HCT116 (cell line): ENCODE data around the gene SLC24A3. TPM values are rescaled to one million over a fixed set of nuclear protein-coding genes. Genes with fewer than 3 reads are reported as not detected.

Source experiments
- ATAC-seq: fragments of 200-7000 bp; cut with Tn5 transposase; 2 replicates; pipeline ENCODE4 v1.9.1; 2020; ENCODE audit warnings: mild to moderate bottlenecking, moderate library complexity
- BruUV-seq: library from RNA; stranded (reverse); fragments of 400-500 nt; replicated peaks from 2 replicates; lab custom pipeline; 2021; lab: Mats Ljungman, UMichigan
- CTCF ChIA-PET: fragments of 300-600 bp; sonication (Branson Sonifier 250); formaldehyde crosslinking; loops from one replicate; lab custom pipeline; 2021; ENCODE audit warnings: antibody characterized with exemption; lab: Charles Lee
- POLR2A ChIA-PET: fragments of 300-600, 350-600 bp; sonication (Branson Sonifier 250); formaldehyde crosslinking; loops from one replicate; lab custom pipeline; 2021; ENCODE audit warnings: antibody characterized with exemption; lab: Charles Lee
- RAD21 ChIA-PET, 2 experiments: fragments of 300-600 bp; sonication (Branson Sonifier 250); formaldehyde crosslinking; loops; one replicate each; lab custom pipeline; 2023; ENCODE audit warnings: low total read pairs in 2 of 2; ENCODE audit not compliant: uncharacterized antibody in 2 of 2, unreplicated experiment in 2 of 2, low non-redundant PET in 1 of 2; lab: Charles Lee
- DNase-seq: peaks from one replicate; pipeline ENCODE4 v3.0.0-alpha.2; 2010; ENCODE audit warnings: low read depth, low spot score
- H2AFZ ChIP-seq: fragments of 200-600 bp; shearing (Covaris generic), sonication (generic); 2 replicates; pipeline ENCODE4 v1.6.1; 2017; ENCODE audit warnings: low read depth, mixed run types, mixed read lengths, antibody characterized with exemption, low read length; ENCODE audit not compliant: poor library complexity, severe bottlenecking
- H3K27ac ChIP-seq: 2 replicates; pipeline ENCODE4 v1.5.1; 2012; ENCODE audit warnings: low read depth, low read length
- H3K27me3 ChIP-seq: fragments of 200-600 bp; sonication (generic); 2 replicates; pipeline ENCODE4 v1.6.1; 2016; ENCODE audit warnings: mixed run types, low read length, mixed read lengths; ENCODE audit not compliant: insufficient read depth
- H3K36me3 ChIP-seq, 2 experiments: fragments of 200-500 bp in 1 of 2; fragments of 200-600 bp in 1 of 2; sonication (Bioruptor generic) in 1 of 2; sonication (generic) in 1 of 2; 2 replicates each; pipeline versions ENCODE4 v1.5.1 to v1.6.1; 2014 to 2016; ENCODE audit warnings: low read length in 2 of 2, inconsistent platforms in 1 of 2, mixed read lengths in 1 of 2, mixed run types in 1 of 2; ENCODE audit not compliant: insufficient read depth in 2 of 2, control insufficient read depth in 1 of 2
- H3K4me1 ChIP-seq, 2 experiments: fragments of 200-600 bp in 1 of 2; sonication (generic) in 1 of 2; 2 replicates each; pipeline versions ENCODE4 v1.5.1 to v1.6.1; 2012 to 2017; ENCODE audit warnings: low read length in 2 of 2, inconsistent platforms in 1 of 2, mild to moderate bottlenecking in 1 of 2, mixed read lengths in 1 of 2, mixed run types in 1 of 2, moderate library complexity in 1 of 2; ENCODE audit not compliant: insufficient read depth in 2 of 2, control insufficient read depth in 1 of 2
- H3K4me2 ChIP-seq: fragments of 200-600 bp; sonication (generic); 2 replicates; pipeline ENCODE4 v1.6.1; 2017; ENCODE audit warnings: mixed run types, low read length, mixed read lengths
- H3K4me3 ChIP-seq, 2 experiments: fragments of 200-600 bp in 1 of 2; sonication (generic) in 1 of 2; replicated peaks in 1 of 2; 2 replicates each; pipeline ENCODE4 v1.5.1; 2011 to 2016; ENCODE audit warnings: low read length in 2 of 2, control low read depth in 1 of 2, low read depth in 1 of 2, mild to moderate bottlenecking in 1 of 2, mixed read lengths in 1 of 2, mixed run types in 1 of 2
- H3K79me2 ChIP-seq: fragments of 200-600 bp; sonication (generic); 2 replicates; pipeline ENCODE4 v1.6.1; 2017; ENCODE audit warnings: mild to moderate bottlenecking, mixed run types, low read length, moderate library complexity, mixed read lengths; ENCODE audit not compliant: insufficient read depth
- H3K9ac ChIP-seq: fragments of 200-600 bp; sonication (generic); 2 replicates; pipeline ENCODE4 v1.6.1; 2016; ENCODE audit warnings: low read length, mixed read lengths
- H3K9me2 ChIP-seq: fragments of 200-600 bp; sonication (generic), shearing (Covaris generic); 2 replicates; pipeline ENCODE4 v1.6.1; 2017; ENCODE audit warnings: mixed run types, mild to moderate bottlenecking, moderate library complexity; ENCODE audit not compliant: insufficient read depth
- H3K9me3 ChIP-seq, 2 experiments: fragments of 200-500 bp in 1 of 2; fragments of 200-600 bp in 1 of 2; sonication (Bioruptor generic) in 1 of 2; sonication (generic) in 1 of 2; 2 replicates each; pipeline ENCODE4 v1.6.1; 2014 to 2017; ENCODE audit warnings: low read length in 2 of 2, mixed read lengths in 2 of 2, inconsistent platforms in 1 of 2, low read depth in 1 of 2, mild to moderate bottlenecking in 1 of 2, mixed run types in 1 of 2, moderate library complexity in 1 of 2; ENCODE audit not compliant: control insufficient read depth in 1 of 2, insufficient read depth in 1 of 2
- H4K20me1 ChIP-seq: fragments of 200-600 bp; sonication (generic), shearing (Covaris generic); 2 replicates; pipeline ENCODE4 v1.6.1; 2017; ENCODE audit warnings: mixed run types, mild to moderate bottlenecking, moderate library complexity; ENCODE audit not compliant: insufficient read depth
- ATF3 ChIP-seq: IDR thresholded peaks from 2 replicates; pipeline ENCODE4 v1.6.1; 2012
- CBX3 ChIP-seq: IDR thresholded peaks from 2 replicates; pipeline ENCODE4 v1.6.1; 2012; ENCODE audit warnings: low read depth
- CEBPB ChIP-seq: IDR thresholded peaks from 2 replicates; pipeline ENCODE4 v1.6.1; 2012; ENCODE audit warnings: low read depth
- CTCF ChIP-seq, 3 experiments: fragments of 200-600 bp in 1 of 3; sonication (generic) in 1 of 3; IDR thresholded peaks in 2 of 3; conservative IDR thresholded peaks in 1 of 3; 2 replicates each; pipeline ENCODE4 v1.5.1; 2012 to 2017; ENCODE audit warnings: low read depth in 2 of 3, low read length in 2 of 3, antibody characterized with exemption in 1 of 3, borderline replicate concordance in 1 of 3, control low read depth in 1 of 3, mild to moderate bottlenecking in 1 of 3, mixed read lengths in 1 of 3, mixed run types in 1 of 3, moderate library complexity in 1 of 3; ENCODE audit not compliant: insufficient read depth in 1 of 3
- EGR1 ChIP-seq: IDR thresholded peaks from 2 replicates; pipeline ENCODE4 v1.6.1; 2012; ENCODE audit warnings: low read depth
- ELF1 ChIP-seq: IDR thresholded peaks from 2 replicates; pipeline ENCODE4 v1.6.1; 2012; ENCODE audit warnings: low read depth, borderline replicate concordance
- EZH2 ChIP-seq: fragments of 200-600 bp; sonication (generic); IDR thresholded peaks from 2 replicates; pipeline ENCODE4 v1.6.1; 2017; ENCODE audit warnings: antibody characterized with exemption, mixed run types
- EZH2phosphoT487 ChIP-seq: fragments of 200-600 bp; IDR thresholded peaks from 2 replicates; pipeline ENCODE4 v1.6.1; 2018; ENCODE audit warnings: antibody characterized with exemption, borderline replicate concordance
- FOSL1 ChIP-seq: IDR thresholded peaks from 2 replicates; pipeline ENCODE4 v1.6.1; 2012; ENCODE audit warnings: low read depth
- JUND ChIP-seq: IDR thresholded peaks from 2 replicates; pipeline ENCODE4 v1.6.1; 2012
- POLR2A ChIP-seq: IDR thresholded peaks from 2 replicates; pipeline ENCODE4 v1.7.0; 2011; ENCODE audit warnings: borderline replicate concordance; ENCODE audit not compliant: insufficient read depth, insufficient read length; ENCODE audit errors: extremely low read depth
- POLR2AphosphoS5 ChIP-seq: IDR thresholded peaks from 2 replicates; pipeline ENCODE4 v1.6.1; 2011; ENCODE audit warnings: mild to moderate bottlenecking, low read depth, low read length, moderate library complexity
- SIN3A ChIP-seq: IDR thresholded peaks from 2 replicates; pipeline ENCODE4 v1.6.1; 2012; ENCODE audit warnings: low read depth
- SP1 ChIP-seq: IDR thresholded peaks from 2 replicates; pipeline ENCODE4 v1.6.1; 2012; ENCODE audit warnings: low read depth
- SRF ChIP-seq: IDR thresholded peaks from 2 replicates; pipeline ENCODE4 v1.6.1; 2012; ENCODE audit warnings: low read depth
- TCF7L2 ChIP-seq: IDR thresholded peaks from 2 replicates; pipeline ENCODE4 v1.7.0; 2011; ENCODE audit warnings: borderline replicate concordance, inconsistent platforms; ENCODE audit not compliant: insufficient read depth, insufficient read length; ENCODE audit errors: extremely low read depth
- YY1 ChIP-seq: IDR thresholded peaks from 2 replicates; pipeline ENCODE4 v1.6.1; 2011; ENCODE audit warnings: low read length, low read depth, moderate library complexity, mild to moderate bottlenecking; ENCODE audit not compliant: insufficient replicate concordance; ENCODE audit errors: extremely low read depth
- ZFX ChIP-seq: fragments of 450-650 bp; IDR thresholded peaks from 2 replicates; pipeline ENCODE4 v1.6.1; 2017
- ZNF274 ChIP-seq: fragments of 200-500 bp; sonication (Bioruptor generic); IDR thresholded peaks from 2 replicates; pipeline ENCODE4 v1.6.1; 2014; ENCODE audit warnings: mild to moderate bottlenecking, low read depth, low read length, inconsistent platforms
- intact Hi-C: fragments of 100-400 bp; cut with micrococcal nuclease; formaldehyde crosslinking; loops from 2 replicates; pipeline ENCODE4 v1.10.0; 2022
- total RNA-seq: library from RNA; stranded (reverse); gene quantifications from one replicate; pipeline ENCODE4 v1.2.1, GENCODE V29; 2021; ENCODE audit not compliant: unreplicated experiment
- TF ChIP-seq, protein P1 (sequence below): IDR thresholded peaks from 2 replicates; pipeline ENCODE4 v1.6.1; 2012; ENCODE audit warnings: low read depth
- TF ChIP-seq, protein P2 (sequence below): IDR thresholded peaks from 2 replicates; pipeline ENCODE4 v1.6.1; 2011; ENCODE audit warnings: mild to moderate bottlenecking, low read length, moderate library complexity; ENCODE audit not compliant: insufficient replicate concordance; ENCODE audit errors: extremely low read depth

The SLC24A3 gene
- total RNA-seq, 1 experiment from 2014 or later: not detected

DNA sequence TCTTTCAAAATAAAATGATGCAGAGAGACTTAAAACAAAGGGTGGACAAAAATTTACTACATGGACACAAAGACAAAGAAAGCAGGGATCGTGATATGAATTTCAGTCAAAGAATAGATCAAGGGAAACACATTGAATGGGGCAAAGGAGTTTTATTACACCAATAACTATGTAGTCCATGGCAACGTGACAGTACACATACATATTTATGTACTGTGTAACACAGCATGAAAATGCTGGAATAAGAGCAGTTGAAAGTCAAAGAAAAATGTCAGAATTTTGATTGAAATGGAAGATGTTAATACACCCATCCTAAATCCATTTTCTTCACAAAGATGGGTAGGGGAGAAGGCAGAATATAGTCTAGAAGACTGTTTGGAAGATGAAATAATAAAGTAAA is 536.2 kb downstream of the SLC24A3 start (continued):
- TF ChIP-seq, protein P1, sequence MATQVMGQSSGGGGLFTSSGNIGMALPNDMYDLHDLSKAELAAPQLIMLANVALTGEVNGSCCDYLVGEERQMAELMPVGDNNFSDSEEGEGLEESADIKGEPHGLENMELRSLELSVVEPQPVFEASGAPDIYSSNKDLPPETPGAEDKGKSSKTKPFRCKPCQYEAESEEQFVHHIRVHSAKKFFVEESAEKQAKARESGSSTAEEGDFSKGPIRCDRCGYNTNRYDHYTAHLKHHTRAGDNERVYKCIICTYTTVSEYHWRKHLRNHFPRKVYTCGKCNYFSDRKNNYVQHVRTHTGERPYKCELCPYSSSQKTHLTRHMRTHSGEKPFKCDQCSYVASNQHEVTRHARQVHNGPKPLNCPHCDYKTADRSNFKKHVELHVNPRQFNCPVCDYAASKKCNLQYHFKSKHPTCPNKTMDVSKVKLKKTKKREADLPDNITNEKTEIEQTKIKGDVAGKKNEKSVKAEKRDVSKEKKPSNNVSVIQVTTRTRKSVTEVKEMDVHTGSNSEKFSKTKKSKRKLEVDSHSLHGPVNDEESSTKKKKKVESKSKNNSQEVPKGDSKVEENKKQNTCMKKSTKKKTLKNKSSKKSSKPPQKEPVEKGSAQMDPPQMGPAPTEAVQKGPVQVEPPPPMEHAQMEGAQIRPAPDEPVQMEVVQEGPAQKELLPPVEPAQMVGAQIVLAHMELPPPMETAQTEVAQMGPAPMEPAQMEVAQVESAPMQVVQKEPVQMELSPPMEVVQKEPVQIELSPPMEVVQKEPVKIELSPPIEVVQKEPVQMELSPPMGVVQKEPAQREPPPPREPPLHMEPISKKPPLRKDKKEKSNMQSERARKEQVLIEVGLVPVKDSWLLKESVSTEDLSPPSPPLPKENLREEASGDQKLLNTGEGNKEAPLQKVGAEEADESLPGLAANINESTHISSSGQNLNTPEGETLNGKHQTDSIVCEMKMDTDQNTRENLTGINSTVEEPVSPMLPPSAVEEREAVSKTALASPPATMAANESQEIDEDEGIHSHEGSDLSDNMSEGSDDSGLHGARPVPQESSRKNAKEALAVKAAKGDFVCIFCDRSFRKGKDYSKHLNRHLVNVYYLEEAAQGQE: no peak
- TF ChIP-seq POLR2AphosphoS5 (no peak), EZH2 (no peak)

DNA sequence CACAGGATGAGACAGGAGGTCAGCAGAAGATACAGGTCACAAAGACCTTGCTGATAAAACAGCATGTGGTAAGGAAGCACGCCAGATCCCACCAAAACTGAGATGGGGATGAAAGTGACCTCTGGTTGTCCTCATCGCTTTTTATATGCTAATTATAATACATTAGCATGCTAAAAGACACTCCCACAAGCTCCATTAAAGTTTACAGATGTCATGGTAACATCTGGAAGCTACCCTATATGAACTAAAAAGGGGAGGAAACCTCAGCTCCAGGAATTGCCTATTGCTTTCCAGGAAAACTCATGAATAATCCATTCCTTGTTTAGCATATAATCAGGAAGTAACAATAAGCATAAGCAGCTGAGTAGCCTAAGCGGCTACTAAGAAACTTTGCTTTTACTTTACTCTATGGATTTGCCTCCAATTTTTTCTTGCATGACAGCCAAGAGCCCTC is 537.2 kb downstream of the SLC24A3 start:
- Histone ChIP-seq H3K4me3 (no peak overlapping the region), H3K36me3 (no peaks in the 10 kb centered on the region), H3K9ac (no peak overlapping the region), H3K9me2 (no peaks in the 10 kb centered on the region), H3K9me3 (no peaks in the 10 kb centered on the region), H2AFZ (no peak overlapping the region), H3K27me3 (no peaks in the 10 kb centered on the region), H3K27ac (no peak overlapping the region), H3K4me2 (no peak overlapping the region), H3K79me2 (no peaks in the 10 kb centered on the region), H4K20me1 (no peaks in the 10 kb centered on the region), H3K4me1 (no peaks in the 10 kb centered on the region)
- no TSS peak for BruUV-seq
- TF ChIP-seq JUND (no peak), EZH2phosphoT487 (no peak), CEBPB (no peak), TCF7L2 (no peak), ZNF274 (no peak), CBX3 (no peak), SRF (no peak), ATF3 (no peak), FOSL1 (no peak), EGR1 (no peak), ZFX (no peak), SIN3A (no peak), SP1 (no peak), CTCF (IDR thresholded peaks at IDR 0.05 in 2 of 3, conservative IDR thresholded peaks at IDR 0.05 in 1 of 3; ENCODE audit: borderline replicate concordance in 1 of 3, insufficient read depth in 1 of 3, low read depth in 2 of 3, low read length in 2 of 3) (no peak), POLR2A (no peak), YY1 (no peak), ELF1 (no peak)
- TF ChIP-seq, protein P2, sequence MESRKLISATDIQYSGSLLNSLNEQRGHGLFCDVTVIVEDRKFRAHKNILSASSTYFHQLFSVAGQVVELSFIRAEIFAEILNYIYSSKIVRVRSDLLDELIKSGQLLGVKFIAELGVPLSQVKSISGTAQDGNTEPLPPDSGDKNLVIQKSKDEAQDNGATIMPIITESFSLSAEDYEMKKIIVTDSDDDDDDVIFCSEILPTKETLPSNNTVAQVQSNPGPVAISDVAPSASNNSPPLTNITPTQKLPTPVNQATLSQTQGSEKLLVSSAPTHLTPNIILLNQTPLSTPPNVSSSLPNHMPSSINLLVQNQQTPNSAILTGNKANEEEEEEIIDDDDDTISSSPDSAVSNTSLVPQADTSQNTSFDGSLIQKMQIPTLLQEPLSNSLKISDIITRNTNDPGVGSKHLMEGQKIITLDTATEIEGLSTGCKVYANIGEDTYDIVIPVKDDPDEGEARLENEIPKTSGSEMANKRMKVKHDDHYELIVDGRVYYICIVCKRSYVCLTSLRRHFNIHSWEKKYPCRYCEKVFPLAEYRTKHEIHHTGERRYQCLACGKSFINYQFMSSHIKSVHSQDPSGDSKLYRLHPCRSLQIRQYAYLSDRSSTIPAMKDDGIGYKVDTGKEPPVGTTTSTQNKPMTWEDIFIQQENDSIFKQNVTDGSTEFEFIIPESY: no peak
- RAD21 ChIA-PET: no interaction called here
- CTCF ChIA-PET: no interaction called here
- DNase-seq: no peak
- ATAC-seq: no peak
- POLR2A ChIA-PET: no interaction called here
- intact Hi-C loops: no loop called here
